SK-N-MC (cell line): ENCODE data around the gene HELZ.

ENCODE experiments used
- EZH2 ChIP-seq: fragments of 200-600 bp; sonication (generic); IDR thresholded peaks from one replicate; pipeline ENCODE4 v1.6.1; 2017; ENCODE audit warnings: antibody characterized with exemption
- FOXP2 ChIP-seq: optimal IDR thresholded peaks from 2 replicates; pipeline ENCODE3; 2011; ENCODE audit warnings: mild to moderate bottlenecking, moderate library complexity; ENCODE audit not compliant: insufficient read depth; ENCODE audit errors: extremely low read length, control extremely low read depth
- POLR2AphosphoS5 ChIP-seq: IDR thresholded peaks from 2 replicates; pipeline ENCODE4 v1.6.1; 2012; ENCODE audit warnings: mild to moderate bottlenecking, low read depth, low read length, borderline replicate concordance

DNA sequence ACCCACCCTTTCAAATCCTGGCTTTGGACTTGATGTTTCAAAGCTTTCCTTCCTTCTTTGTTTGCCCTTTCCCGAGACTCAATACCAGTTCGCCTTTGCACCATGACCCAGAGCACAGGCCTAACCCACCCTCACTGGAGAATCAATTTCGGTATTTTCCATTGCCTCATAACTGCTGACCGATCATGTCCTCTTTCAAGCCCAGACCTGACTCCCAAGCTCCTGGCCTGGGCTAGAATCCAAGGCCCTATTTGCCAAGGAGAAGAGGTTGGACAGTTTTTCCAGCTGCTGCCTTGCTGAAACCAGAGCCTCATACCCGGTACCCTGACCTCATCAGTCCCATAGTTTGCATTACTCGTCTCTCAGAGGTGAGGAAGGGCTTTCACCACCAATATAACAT is 35.3 kb upstream of the HELZ start:
- no peak for TF ChIP-seq EZH2
- no peak for TF ChIP-seq POLR2AphosphoS5
- TF ChIP-seq FOXP2, result no peak
